NCI-H1694 treated with DMSO at 0.1 percent for 48 hours (cell line): ENCODE results near the gene LIPC.

ENCODE experiments used
- DNase-seq: peaks from one replicate; lab custom pipeline; 2025; lab: John Stamatoyannopoulos, UW

The LIPC gene

DNA sequence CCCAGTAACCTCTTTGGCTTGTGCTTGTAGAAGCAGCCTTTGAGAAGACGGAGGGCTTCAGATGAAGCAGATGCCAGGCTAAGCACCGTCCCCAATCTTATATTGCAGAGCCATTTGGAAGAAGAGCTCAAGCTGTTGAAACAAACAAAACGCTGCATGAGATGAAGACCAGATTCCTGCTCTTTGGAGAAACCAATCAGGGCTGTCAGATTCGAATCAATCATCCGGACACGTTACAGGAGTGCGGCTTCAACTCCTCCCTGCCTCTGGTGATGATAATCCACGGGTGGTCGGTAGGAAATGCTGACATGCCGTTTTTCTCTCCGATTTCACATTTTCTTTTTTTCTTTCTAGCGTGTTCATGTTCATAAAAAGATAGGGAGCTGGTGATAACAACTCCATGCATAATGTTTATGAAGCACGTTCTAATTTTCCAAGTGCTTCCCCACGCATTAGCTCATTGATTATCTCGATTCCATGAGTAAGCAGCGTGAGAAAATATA, 106.5 kb downstream of the LIPC start:
- no peak for DNase-seq

DNA sequence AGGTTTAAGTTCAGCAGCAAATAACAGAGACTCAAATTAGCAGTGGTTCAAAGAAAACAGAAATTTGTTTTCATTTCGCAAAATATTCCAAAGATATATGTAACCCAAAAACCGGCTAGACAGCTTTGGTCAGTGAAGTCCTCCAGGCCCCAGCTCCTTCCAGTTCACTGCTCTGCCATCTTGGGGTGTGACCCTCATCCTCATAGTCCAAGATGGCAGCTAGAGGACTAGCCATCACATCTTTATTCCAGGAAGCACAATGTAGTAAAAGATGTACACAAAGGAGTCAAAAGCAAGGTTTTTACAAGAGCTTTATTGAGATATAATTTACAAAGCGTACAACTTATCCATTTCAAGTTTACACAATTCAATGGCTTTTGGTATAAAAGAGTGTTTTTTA, 107.1 kb downstream of the LIPC start:
- DNase-seq: no peak

DNA sequence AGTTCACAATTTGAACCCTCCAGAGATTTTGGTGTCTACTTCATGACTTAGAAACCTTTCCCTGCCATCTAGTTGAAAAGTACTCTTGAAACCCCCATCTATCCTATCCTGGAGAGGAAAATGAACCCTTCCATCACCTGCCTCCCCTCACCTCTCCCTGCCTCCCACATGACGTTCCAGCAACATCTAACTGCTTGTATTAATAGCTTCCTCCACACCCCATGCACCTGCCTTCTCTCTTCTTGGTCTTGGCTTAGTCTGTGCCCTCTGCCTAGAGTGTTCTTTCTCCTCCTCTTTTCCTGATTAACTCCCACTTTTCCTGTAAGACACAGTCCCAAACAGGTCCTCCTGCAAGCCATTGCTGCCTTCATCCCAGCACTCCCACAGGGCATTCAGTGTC, 107.8 kb downstream of the LIPC start:
- DNase-seq: no peak

DNA sequence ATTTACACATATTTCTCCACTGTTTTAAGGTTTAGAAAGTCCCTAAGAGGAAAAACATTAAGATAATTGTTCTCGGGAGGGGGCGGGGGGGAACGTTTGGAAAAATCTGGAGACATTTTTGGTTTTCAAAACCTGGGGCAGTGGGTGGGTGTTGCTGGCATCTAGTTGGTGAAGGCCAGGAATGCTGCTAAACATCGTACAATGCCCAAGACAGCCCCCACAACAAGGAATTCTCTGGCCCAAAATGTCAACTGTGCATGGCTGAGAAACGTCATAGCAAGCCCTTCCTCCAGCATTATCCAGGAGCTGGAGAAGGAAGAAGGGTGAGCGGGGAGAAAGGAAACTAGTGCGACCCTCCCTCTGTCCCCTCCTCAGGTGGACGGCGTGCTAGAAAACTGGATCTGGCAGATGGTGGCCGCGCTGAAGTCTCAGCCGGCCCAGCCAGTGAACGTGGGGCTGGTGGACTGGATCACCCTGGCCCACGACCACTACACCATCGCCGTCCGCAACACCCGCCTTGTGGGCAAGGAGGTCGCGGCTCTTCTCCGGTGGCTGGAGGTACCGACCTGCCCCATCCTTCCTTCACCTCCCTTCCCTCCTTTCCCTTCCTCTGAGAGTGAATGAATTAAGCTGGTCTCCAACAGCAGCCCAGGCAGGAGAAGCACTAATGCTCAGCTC, 109.8 kb downstream of the LIPC start:
- DNase-seq: no peak

DNA sequence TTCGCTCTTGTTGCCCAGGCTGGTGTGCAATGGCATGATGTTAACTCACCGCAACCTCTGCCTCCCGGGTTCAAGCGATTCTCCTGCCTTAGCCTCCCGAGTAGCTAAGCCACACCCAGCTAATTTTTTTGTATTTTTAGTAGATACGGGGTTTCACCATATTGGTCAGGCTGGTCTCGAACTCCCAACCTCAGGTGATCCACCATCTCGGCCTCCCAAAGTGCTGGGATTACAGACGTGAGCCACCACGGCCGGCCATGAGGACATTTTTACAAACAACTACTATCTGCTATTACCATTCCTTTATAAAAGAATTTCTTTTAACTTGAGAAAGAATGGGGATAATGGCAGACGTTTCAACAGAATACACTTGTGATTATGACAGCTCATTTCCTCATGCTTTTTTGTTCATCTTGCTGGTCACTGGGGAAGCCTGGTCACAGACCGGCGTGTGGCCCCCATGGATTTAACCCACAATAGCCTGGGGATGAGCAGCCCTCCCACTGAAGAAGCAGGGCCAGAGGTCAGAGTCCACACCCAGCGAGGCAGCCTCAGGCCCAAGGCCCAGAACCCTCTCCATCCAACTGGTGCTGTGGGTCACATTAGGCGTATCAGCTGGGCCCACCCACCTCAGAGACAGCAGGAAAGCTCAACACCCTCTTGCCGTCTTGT, 112.0 kb downstream of the LIPC start:
- no peak for DNase-seq

DNA sequence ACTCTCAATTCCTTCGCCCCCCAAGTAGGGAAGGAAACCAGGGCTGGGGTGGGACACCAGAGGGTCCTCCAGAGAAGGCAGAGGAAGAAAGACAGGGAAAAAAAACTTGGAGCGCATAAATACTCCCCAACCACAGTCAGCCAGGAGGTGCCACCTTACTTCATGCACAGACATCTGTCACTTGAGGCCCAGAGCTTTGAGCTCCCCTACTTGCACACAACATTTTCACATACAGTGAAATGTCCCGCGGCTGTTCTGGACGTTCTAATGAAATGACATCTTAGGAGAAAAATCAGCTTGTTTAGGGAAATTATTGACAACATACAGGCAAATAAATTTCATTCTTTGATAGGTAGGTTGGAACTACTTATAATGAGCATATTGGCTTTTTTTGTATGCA, 113.0 kb downstream of the LIPC start:
- no peak for DNase-seq

DNA sequence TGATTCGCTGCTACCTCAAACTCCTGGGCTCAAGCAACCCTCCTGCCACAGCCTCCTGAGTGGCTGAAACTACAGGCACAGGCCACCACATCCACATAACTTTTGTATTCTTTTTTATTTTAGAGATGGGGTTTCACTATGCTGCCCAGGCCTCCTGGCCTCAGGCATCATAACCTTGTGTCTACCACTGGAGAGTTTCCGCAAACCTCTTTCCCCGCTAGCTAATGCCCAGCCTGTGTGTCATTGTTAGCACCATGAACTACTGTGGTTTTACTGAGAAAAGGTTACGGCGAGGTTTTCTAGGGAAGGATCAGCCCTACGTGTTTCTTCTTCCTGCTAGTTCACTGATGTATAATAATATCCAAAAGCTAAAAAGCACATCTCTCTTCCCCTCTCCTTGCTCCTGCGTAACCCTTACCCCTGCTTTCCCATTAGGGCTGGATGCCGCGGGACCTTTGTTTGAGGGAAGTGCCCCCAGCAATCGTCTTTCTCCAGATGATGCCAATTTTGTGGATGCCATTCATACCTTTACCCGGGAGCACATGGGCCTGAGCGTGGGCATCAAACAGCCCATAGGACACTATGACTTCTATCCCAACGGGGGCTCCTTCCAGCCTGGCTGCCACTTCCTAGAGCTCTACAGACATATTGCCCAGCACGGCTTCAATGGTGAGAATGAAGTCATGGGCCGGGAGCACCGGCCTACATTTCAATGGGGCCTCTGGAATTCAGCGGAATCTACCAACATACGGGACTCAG, 113.7 kb downstream of the LIPC start:
- DNase-seq: no peak

DNA sequence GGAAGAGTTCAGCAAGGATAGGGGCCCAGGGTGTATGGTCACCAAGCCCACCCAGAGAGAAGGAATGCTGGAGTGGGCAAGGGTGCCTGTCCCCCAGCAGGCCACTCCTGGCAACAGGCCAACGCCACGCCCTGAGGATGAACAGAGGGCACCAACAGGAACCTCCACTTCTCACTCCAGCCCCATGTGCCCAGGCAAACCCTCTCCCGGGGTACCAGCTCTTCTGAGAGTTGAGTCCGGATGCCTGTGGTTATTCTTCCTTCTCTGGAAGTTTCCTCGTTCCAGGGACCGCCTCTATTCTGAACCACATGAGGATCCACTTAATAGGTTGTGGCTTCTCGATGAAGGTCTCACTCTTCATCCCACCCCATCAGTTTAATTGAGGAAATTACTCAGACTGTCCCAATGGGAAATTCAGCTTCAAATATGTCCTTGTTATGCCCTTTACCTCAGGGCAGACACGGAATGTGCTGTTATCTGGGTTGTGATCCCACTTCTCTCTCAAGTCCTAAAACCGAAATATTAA, 114.3 kb downstream of the LIPC start:
- DNase-seq: no peak

DNA sequence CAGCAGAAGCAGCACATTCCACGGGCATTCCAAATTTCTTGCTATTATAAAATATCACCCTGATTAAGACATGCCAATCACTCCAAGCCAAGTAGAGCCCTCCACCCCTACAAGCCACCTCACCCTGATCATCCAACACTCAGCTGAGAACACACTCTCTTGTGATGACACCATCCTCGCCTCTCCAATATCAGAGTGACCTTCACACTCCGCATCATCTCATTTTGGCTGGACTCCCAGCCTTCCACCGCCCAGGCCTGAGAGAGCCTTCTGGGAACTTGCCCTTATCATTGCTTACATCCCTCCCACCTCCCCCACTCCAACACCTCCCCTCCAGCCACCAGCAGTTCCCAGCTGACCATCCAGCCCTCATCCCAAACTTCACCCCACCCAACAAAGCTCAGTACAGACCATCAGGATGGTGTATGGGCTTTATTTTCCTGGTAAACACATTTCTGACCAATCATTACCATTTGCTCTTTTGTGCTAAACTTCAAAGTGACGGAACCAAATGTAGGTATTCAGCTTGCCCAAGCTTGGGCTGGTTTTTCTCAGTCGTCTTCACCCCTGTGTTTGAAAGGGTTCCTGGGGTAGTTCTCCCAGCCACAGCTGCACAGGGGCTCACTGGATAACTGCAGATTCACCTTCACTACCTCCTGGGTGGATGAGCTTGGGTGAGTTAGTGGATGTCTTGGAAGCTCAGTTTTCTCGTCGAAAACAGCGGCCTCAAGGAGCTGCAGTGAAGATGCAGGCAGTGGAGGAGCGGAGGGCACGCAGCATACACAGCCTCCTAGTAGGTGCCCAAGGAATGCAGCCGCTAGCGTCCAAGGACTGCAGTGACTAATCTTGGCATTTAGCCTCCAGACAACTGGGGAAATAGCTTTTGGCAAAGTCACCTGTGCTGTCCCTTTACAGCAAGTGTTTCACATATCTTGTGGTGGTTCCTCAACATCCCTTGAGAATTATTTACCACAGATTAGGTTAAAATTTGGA, 115.1 kb downstream of the LIPC start:
- no peak for DNase-seq

DNA sequence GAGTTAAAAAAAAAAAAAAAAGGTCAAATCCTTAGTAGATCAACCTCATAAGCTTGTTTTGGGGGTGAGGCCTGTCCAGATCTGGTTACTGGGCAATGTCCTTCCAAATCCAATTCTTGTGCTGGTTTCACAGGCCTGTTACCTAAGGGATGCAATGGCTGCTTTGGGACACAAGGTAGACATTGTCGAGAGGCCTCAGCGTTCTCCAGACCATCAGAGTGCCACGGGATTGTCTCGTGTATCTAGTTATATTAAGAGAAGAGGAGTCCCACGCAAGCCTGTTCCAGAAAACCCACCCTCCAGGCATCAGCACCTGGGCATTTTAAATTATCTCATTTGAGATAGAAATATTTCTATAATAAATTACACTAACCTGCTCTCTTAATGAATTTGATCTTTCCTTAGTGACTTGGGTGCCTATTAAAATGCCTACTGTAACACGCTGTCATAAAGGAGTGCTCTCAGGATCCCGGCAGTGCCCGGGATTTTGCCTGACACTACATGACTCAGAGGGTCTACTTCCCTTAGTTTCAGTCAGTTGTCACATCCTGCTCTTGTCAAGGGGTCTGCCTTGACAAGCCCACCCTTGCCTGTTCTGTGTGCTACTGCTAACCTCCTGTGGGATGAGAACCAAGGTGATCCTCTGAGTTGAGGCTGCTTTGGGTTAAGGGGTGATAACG, 116.0 kb downstream of the LIPC start:
- no peak for DNase-seq

DNA sequence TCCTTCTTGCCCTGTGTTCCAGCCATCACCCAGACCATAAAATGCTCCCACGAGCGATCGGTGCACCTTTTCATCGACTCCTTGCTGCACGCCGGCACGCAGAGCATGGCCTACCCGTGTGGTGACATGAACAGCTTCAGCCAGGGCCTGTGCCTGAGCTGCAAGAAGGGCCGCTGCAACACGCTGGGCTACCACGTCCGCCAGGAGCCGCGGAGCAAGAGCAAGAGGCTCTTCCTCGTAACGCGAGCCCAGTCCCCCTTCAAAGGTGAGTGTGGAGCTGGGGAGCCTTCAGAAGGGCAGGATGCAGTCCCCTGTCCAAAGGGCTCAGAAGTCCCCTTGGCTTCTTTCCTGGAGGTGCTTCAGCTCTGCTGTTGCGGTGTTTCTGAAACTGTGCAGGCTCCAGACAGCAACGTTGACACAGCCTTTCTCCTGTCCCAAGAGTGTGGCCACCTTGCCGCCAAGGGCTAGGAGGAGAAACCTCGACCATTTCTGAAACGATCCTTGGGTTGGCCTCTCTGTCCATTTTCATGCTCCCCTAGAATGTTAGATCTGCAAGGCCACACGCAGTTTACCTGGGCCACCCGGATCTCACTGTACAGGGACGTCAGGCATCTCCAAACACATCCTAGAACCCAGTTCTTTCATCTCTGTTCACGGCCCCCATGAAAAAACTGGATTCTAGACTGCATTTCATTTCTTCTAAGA, 116.7 kb downstream of the LIPC start:
- DNase-seq: no peak

DNA sequence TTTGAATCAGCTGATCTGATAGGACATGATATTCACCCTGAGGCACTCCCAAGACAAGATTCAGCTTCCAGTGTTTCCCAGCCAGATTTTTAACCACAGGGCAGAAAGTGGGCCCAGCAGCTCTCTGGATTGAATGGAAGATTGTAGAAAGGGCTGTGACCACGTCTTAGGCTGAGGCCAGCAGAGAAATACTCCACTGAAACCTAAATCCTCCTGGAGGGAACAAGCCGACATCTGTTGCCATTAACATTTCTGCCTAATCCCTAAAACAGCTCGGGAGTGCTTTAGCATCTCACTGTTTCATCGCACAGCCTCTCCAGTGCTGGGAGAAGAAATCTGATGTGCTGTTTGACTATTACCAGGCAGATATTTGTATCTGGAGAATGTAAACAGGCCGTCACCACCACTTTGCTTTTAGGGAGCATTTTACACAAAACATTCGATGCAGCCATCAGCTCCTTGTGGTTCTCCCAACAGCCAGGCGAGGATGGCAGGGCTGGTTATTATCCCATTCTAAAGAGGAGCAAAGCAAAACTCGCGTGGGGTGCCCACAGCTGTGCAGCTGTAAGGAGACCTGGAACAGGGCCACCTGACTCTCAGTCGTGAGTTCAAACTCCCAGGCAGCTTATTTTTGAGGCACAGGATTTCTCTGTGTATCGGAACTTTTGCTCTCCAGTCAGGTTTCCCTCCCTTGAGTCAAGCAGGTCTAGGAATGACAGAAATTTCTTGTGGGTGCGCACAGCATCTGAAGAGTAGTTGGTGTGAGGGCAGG, 117.4 kb downstream of the LIPC start:
- no peak for DNase-seq

DNA sequence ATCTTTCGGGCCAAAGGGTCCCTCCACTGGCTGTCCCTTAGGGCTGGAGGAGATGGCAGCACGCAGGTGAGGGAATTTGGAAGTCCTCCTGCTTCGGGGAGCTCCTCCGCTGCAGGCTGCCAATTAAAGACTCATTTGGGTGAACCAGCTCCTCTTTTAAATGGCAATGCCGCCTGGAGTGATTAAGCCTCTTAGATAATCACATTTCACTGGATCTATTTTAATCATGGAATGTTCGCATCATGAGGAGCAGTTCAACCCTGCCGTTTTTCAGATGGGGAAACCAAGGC, 117.9 kb downstream of the LIPC start:
- no peak for DNase-seq

DNA sequence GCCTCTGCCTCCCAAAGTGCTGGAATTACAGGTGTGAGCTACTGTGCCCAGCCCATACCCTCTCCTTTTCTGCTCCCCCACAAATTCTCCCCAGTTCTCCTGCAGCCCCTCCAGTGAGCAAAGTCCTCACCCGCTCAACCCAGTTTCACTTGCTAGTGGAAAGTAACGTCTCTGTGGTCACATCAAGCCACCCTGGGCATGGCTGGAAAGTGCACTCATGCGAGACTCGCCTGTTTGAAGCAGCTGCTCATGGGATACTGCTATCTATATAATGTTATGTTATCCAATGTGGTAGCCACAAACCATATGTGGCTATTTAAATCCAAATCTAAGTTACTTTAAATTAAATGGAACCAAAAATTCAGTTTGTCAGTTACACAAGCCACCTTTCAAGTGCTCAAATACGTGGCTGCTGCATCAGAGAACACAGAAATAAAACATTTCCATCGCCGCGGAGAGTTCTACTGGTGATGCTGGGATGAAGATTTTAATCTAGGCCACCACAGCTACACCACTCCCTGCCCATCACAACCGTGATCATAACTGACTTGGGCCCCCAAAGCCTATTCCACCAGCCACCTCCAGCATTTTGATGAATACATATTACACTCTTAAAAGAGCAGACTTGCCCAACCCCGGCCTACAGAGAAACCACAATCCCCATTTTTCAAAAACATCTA, 119.4 kb downstream of the LIPC start:
- DNase-seq: no peak

DNA sequence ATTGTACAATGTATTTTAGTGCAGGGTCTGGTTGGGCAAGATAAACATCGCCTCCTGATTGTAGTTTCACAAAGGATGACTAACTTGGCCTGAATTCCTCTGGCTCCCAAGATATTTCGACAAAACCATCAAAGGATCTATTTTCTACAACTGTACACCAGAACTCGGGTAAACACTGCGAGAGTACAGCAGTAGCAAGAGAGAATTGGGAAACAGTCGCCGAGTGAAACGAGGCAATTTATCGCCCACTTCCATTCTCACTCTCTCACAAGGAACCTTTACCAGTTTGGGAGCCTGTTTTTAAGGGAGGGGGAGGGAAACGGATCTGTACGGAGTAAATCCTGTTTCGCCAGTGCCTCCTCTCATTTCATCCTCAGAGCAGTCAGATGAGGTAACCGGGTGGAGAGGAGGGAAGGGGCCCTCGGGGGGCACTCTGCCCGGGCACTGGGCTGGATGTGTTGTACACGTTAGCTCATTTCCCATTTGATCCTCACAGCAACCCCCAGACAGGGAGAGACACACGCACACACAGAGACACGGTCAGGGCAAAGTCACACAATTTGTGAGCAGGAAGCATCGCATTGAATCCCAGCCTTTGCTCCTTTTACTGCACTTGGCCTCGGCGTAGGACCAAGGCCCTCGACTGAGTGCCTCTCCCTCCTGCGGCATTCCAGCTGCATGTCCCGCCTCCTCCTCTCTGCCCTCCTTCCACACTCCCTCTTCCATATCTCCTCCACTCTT, 120.1 kb downstream of the LIPC start:
- no peak for DNase-seq

DNA sequence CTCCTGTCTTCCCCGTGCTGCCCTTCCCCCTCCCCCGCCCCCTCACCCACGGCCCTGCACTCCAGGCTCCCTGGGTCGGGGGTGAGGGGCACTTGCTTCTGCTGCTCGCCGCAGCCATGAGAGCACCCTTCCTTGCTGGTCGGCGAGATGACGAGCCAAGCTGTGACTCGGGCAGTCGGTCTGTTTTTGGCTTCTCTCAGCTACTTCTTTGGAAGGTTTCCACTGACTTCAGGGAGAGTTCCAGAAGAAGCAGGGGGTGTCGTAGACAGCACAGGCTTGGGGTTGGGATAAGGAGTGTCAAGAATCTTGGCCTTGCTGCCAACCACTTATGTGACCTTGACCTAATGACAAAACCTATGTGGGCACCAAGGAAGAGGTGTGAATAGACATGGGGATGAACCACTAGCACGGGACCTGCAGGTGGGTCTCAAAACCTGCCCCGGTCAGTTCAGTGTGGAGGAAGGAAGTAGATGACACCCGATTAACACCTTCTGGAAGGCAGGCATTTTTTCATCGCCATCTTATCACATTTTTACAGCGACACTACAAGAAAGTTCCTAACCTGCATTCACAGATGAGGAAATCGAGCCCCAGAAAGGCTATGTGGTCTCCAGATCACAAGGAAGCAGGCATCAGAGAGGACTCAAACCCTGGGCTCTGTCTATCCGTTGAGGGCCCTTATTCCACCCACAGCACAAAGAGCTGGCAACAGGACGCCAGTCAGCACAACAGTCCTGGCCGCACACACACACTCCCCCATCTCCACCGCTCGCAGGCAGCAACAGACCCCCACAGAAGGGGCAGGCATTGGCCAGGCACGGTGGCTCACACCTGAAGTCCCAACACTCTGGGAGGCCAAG, 120.9 kb downstream of the LIPC start:
- DNase-seq: no peak

DNA sequence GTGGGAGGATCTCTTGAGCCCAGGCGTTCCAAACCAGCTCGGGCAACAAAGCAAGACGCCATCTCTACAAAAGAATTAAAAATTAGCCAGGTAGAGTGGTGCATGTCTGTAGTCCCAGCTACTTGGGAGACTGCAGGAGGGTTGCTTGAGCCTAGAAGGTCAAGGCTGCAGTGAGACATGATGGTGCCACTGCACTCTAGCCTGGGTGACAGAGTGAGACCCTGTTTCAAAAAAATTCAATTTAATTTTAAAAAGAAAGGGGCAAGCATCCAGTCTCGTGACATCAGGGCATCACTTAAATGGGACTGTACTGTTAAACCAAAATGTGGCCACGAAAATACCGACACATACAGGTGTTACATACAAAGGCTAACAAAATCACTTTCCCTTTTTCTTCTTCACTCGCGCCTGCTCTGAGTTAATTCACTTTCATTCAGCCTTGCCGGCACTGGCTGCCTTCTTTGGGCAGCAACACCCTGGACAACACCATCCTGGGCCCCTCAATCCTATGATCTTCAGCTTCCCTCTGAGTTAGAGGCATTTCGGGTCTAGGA, 121.7 kb downstream of the LIPC start:
- no peak for DNase-seq
